Loucy (cell line): ENCODE results near the gene INCENP.

ENCODE experiments used
- CTCF ChIP-seq: fragments of 200-600 bp; sonication (generic); conservative IDR thresholded peaks from 2 replicates; pipeline ENCODE4 v1.5.1; 2014; ENCODE audit warnings: mild to moderate bottlenecking, antibody characterized with exemption, low read length
- EZH2phosphoT487 ChIP-seq: fragments of 200-600 bp; IDR thresholded peaks from 2 replicates; pipeline ENCODE4 v1.6.1; 2018; ENCODE audit warnings: antibody characterized with exemption, mild to moderate bottlenecking, moderate library complexity, borderline replicate concordance

- TF ChIP-seq CTCF: no peak
- TF ChIP-seq EZH2phosphoT487: no peak
Measured at GRCh38 chr11:62166371-62166770, 42.6 kb downstream of the INCENP start.
